AML-193 (cell line): ENCODE data around the gene SSMEM1.
"Not testable (repeated sequence)": the region's sequence is repeated elsewhere in the genome, so short reads cannot be mapped to it uniquely, and the experiment has no call there.

Source experiments
- DNase-seq, 2 experiments: peaks; one replicate each; lab custom pipeline; 2025; lab: John Stamatoyannopoulos, UW

Gene SSMEM1, protein sequence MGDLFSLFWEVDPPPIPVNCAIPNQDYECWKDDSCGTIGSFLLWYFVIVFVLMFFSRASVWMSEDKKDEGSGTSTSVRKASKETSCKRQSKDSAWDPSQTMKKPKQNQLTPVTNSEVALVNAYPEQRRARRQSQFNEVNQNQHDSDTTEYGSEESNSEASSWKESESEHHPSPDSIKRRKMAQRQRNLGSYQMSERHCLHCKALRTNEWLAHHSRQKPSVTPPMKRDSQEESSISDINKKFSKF

GRCh38 chr7:130207642-130208041, at the start of gene SSMEM1:
SSMEM1 (plus strand) TSS chr7:130207860; CDS start chr7:130207911, 51 bp downstream.
- peak; percentile 59 to 65 for DNase-seq

GRCh38 chr7:130160023-130160422, 47.6 kb upstream of the SSMEM1 start:
- no peak for DNase-seq

DNA sequence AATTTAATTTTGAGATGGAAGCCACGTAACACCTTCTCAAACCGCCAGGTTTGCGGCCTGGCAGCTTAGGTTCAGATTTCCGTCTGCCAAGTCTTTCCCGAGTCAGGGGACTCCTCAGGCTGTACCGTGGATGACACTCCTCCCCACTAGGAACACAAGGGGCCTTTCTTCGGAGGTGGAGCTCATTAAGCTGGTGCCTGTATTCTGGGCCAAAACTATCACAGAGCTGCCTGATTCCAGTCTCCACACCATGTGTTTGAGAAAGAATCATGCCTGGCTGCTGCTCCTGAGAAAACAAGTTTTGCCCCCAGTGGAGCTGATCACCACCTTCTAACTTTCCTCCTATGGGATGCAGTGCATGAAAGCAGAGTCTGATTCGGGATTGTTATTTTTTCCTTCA, 47.2 kb upstream of the SSMEM1 start:
- no peak for DNase-seq

GRCh38 chr7:130162196-130162595, 45.5 kb upstream of the SSMEM1 start:
- no peak for DNase-seq

GRCh38 chr7:130174237-130174959, 33.3 kb upstream of the SSMEM1 start:
- DNase-seq = no peak

GRCh38 chr7:130178251-130178650, 29.4 kb upstream of the SSMEM1 start:
- no peak for DNase-seq

DNA sequence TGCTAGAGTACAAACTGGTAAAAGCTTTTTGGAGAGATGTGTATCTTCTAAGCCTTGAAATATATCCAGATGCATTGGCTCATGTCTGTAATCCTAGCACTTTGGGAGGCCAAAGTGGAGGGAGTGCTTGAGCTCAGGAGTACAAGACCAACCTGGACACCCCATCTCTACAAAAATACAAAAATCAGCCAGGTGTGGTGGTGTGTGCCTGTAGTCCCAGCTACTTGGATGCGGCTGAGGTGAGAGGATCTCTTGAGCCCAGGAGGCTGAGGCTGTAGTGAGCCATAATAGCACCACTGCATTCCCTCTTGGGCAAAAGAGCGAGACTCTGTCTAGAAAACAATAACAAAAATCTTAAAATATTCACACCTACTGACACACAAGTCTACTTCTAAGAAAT, 28.0 kb upstream of the SSMEM1 start:
- no peak for DNase-seq

GRCh38 chr7:130180571-130181262, 26.9 kb upstream of the SSMEM1 start:
- DNase-seq = no peak

DNA sequence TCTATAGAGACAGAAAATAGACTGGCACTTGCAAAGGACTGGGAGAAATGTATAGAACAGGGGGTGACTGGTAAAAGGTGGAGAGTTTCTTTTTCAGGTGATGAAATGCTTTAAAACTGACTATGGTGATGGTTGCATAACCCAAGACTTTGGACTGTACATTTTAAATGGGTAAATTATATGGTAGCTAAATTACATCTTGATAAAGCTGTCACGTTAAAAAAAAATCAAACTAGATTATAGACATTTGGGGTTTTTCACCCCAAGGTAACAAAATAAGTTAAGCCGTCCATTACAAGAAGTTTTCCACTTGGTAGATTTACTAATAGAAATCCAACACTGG, 26.4 kb upstream of the SSMEM1 start:
- no peak for DNase-seq

GRCh38 chr7:130182990-130183389, 24.7 kb upstream of the SSMEM1 start:
- DNase-seq = no peak

DNA sequence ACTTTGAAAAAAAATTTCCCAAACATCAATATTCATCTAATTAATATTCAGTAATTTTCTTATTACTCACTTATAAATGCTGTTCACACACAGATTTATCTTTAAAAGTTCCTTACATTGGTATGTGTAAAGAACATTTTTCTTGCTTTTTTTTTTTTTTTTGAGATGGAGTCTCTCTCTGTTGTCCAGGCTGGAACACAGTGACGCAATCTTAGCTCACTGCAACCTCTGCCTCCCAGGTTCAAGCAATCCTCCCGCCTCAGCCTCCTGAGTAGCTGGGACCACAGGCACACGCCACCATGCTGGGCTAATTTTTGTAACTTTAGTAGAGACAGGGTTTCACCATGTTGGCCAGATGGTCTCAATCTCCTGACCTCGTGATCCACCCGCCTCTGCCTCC, 23.3 kb upstream of the SSMEM1 start:
- DNase-seq = not testable (repeated sequence)

DNA sequence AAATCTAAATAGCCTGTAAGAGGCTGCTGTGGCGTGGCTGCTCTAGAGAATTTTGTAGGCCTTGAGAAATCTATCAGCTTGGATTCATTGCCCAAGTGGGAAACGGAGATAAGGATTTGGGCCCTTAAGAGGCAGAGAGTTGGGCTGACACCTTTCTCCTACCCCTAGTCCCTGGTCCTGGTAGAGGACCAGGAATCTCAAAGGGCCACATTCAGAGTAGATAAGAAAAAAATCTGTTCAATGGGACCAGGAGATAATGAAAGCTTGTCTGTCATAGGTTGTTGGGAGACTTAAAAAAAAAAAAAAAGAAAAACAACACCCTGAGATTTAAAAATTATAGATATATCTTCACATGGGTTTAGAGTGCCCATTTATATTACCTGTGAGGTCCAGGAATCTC, 20.3 kb upstream of the SSMEM1 start:
- DNase-seq = no peak

DNA sequence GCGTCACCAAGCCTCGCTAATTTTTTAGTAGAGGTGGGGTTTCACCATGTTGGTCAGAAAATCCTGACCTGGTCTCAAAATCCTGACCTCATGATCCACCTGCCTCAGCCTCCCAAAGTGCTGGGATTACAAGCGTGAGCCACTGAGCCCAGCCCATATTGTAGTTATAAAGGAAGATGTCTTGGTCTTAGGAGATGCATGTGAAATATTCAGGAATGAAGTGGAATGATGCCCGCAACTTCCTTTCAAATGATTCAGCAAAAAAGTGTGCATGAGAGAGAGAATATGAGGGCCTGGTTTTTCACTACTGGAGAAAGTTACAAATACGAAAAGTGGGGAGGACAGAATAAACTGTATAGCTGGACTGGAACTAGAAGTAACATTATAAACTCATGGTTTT, 18.3 kb upstream of the SSMEM1 start:
- no peak for DNase-seq

GRCh38 chr7:130191791-130192190, 15.9 kb upstream of the SSMEM1 start:
- DNase-seq = no peak

- DNase-seq = no peak
Observed at GRCh38 chr7:130195396-130195795, 12.3 kb upstream of the SSMEM1 start.

GRCh38 chr7:130196476-130196875, 11.2 kb upstream of the SSMEM1 start:
- no peak for DNase-seq

DNA sequence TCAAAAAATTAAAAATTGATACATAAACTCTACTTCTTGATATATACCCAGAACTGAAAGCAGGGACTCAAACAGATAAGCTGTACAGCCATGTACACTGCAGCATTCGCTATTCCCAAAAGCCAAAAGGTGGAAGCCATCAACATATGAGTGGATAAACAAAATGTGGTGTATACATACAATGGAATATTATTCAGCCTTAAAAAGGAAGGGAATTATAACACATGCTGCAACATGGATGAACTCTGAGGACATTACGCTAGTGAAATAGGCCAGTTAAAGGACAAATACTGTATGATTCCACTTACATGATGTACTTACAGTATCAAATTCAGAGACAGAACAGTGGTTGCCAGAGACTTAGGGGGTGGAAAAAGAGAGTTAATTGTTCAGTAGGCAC, 10.6 kb upstream of the SSMEM1 start:
- DNase-seq = no peak

DNA sequence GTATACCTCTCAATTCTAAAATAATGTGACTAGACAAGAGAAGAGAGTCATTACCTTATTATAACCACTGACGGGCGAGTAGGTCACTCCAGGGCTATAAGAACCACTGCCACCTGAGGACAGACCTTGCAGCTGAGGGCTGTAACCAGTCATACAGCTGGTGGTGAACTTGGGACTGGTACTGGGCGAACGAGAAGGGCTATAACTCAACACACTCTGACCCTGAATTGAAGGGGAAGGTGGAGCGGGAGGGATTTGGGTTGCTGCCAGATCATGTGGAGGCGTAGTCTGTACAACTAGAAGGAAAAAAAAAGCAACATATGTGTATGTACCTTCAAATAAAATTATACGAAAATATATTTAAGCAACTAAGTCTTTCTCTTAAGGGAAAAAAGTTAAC, 5.9 kb upstream of the SSMEM1 start:
- no peak for DNase-seq

- DNase-seq = peak; percentile 97
Observed at GRCh38 chr7:130205084-130205947, 2.3 kb upstream of the SSMEM1 start, which contains the start of gene TMEM209. TMEM209 (minus strand) TSS chr7:130205406; CDS start chr7:130205375, 31 bp downstream.

DNA sequence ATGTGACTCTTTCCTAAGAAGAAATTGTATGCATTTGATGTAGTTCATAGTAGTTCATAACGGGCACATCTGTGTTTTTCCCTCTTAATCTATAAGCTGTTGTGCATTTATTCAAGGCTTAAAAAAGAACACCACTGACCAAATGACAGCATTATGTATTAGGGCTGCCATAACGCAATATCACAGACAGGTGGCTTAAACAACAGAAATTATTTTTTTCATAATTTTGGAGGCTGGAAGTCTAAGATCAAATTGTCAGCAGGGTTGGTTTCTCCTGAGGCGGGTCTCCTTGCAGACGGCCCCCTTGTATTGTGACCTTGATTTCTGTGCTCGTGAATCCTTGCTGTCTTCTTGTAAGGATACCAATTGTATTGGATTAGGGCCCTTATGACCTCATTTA, 627 bp upstream of the SSMEM1 start:
- no peak for DNase-seq

DNA sequence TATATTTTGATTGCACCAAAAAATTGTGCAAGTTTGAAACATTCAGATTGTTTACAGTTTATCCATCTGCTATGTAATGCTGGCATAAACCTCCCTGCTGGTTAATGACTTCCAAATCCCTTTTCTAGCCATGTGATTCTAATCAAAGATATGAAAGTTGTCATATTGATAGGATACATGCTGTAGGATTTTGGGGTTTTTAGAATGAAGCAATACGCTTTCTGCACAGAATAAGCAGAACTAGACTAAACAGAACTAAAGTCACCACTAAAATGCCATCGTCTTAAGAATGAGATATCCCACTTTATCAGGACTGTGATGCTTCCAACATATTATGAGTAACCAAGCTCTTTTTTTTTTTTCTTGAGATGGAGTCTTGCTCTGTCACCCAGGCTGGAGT, 856 bp downstream of the SSMEM1 start:
- DNase-seq = no peak
